Endothelial cell of umbilical vein (primary cell): Measurements from ENCODE around the gene AIG1. TPM values are rescaled to one million over a fixed set of nuclear protein-coding genes. Genes with fewer than 3 reads are reported as not detected.

Experiments used
- BruUV-seq: library from RNA; stranded (reverse); fragments of 400-500 nt; replicated peaks from 2 replicates; lab custom pipeline; 2021; lab: Mats Ljungman, UMichigan
- CTCF ChIA-PET: fragments of 300-600, 350-600 bp; sonication (Branson Sonifier 250); formaldehyde crosslinking; loops from one replicate; lab custom pipeline; 2021; ENCODE audit warnings: antibody characterized with exemption, inconsistent platforms; lab: Charles Lee
- POLR2A ChIA-PET: fragments of 300-600, 350-600 bp; sonication (Branson Sonifier 250); formaldehyde crosslinking; loops from one replicate; lab custom pipeline; 2021; ENCODE audit warnings: antibody characterized with exemption, inconsistent platforms; lab: Charles Lee
- DNase-seq: peaks from one replicate; pipeline ENCODE4 v3.0.0-alpha.2; 2011; ENCODE audit warnings: low read depth, low spot score
- FAIRE-seq: peaks from 2 replicates; lab custom pipeline; 2011; peaks lifted over from hg19 to GRCh38; lab: Jason Lieb, UNC
- H2AFZ ChIP-seq: 2 replicates; pipeline ENCODE4 v1.6.0; 2012; ENCODE audit warnings: low read depth, low read length, control low read depth, inconsistent platforms
- H3K27ac ChIP-seq: 2 replicates; pipeline ENCODE4 v1.5.1; 2011; ENCODE audit warnings: low read depth, mild to moderate bottlenecking, control low read depth, low read length, moderate library complexity; ENCODE audit not compliant: insufficient read depth
- H3K27me3 ChIP-seq, 2 experiments: 2 replicates each; pipeline versions ENCODE4 v1.6.0 to v1.6.1; 2011; ENCODE audit warnings: low read length in 2 of 2, mixed read lengths in 1 of 2; ENCODE audit not compliant: control insufficient read depth in 2 of 2, insufficient read depth in 2 of 2
- H3K36me3 ChIP-seq, 2 experiments: 2 replicates in 1 of 2; 3 replicates in 1 of 2; pipeline ENCODE4 v1.5.1; 2011; ENCODE audit warnings: low read length in 2 of 2, mild to moderate bottlenecking in 1 of 2, moderate library complexity in 1 of 2; ENCODE audit not compliant: control insufficient read depth in 2 of 2, insufficient read depth in 2 of 2; ENCODE audit errors: extremely low read depth in 1 of 2
- H3K4me1 ChIP-seq: 3 replicates; pipeline ENCODE4 v1.5.1; 2011; ENCODE audit warnings: mild to moderate bottlenecking, low read length; ENCODE audit not compliant: control insufficient read depth, insufficient read depth; ENCODE audit errors: extremely low read depth
- H3K4me2 ChIP-seq: 2 replicates; pipeline ENCODE4 v1.6.1; 2011; ENCODE audit warnings: low read length, control low read depth, mixed read lengths; ENCODE audit not compliant: insufficient read depth
- H3K4me3 ChIP-seq, 3 experiments: fragments of 200-600 bp in 1 of 3; sonication (generic), shearing (Covaris generic) in 1 of 3; replicated peaks in 1 of 3; 2 replicates each; pipeline ENCODE4 v1.5.1; 2011 to 2016; ENCODE audit warnings: control low read depth in 3 of 3, low read length in 3 of 3, mild to moderate bottlenecking in 2 of 3, inconsistent platforms in 1 of 3, low read depth in 1 of 3, moderate library complexity in 1 of 3; ENCODE audit not compliant: insufficient read depth in 1 of 3
- H3K79me2 ChIP-seq: 2 replicates; pipeline ENCODE4 v1.6.0; 2012; ENCODE audit warnings: low read length, inconsistent platforms; ENCODE audit not compliant: control insufficient read depth, insufficient read depth
- H3K9ac ChIP-seq: replicated peaks from 2 replicates; pipeline ENCODE3; 2011; ENCODE audit warnings: low read length, control low read depth; ENCODE audit not compliant: insufficient read depth; ENCODE audit errors: extremely low read depth
- H3K9me1 ChIP-seq: replicated peaks from 3 replicates; pipeline ENCODE4 v1.6.0; 2011; ENCODE audit warnings: mild to moderate bottlenecking, low read length; ENCODE audit not compliant: control insufficient read depth, insufficient read depth; ENCODE audit errors: extremely low read depth
- H3K9me3 ChIP-seq: replicated peaks from 2 replicates; pipeline ENCODE4 v1.5.1; 2012; ENCODE audit warnings: low read length, inconsistent platforms; ENCODE audit not compliant: control insufficient read depth, insufficient read depth
- H4K20me1 ChIP-seq: replicated peaks from 2 replicates; pipeline ENCODE3; 2011; ENCODE audit warnings: mild to moderate bottlenecking, low read length; ENCODE audit not compliant: control insufficient read depth, insufficient read depth; ENCODE audit errors: extremely low read depth
- CTCF ChIP-seq, 2 donors: IDR thresholded peaks; 1 replicate in 1 of 2; 2 replicates in 1 of 2; pipeline ENCODE4 v1.5.1; 2011; ENCODE audit warnings: low read length in 2 of 2, mild to moderate bottlenecking in 2 of 2, moderate library complexity in 2 of 2, control low read depth in 1 of 2, inconsistent platforms in 1 of 2, low read depth in 1 of 2; ENCODE audit not compliant: insufficient read depth in 1 of 2; ENCODE audit errors: extremely low read depth in 1 of 2
- EZH2 ChIP-seq: IDR thresholded peaks from 2 replicates; pipeline ENCODE4 v1.6.1; 2012; ENCODE audit warnings: borderline replicate concordance, low read depth, mild to moderate bottlenecking, moderate library complexity, low read length, inconsistent platforms; ENCODE audit not compliant: severe bottlenecking
- FOS ChIP-seq: IDR thresholded peaks from 2 replicates; pipeline ENCODE4 v1.6.1; 2011; ENCODE audit warnings: mild to moderate bottlenecking, low read length, moderate library complexity, borderline replicate concordance; ENCODE audit not compliant: insufficient read depth
- GATA2 ChIP-seq: IDR thresholded peaks from 2 replicates; pipeline ENCODE4 v1.7.0; 2011; ENCODE audit warnings: low read depth, mild to moderate bottlenecking, moderate library complexity, mixed read lengths, low read length; ENCODE audit not compliant: insufficient read length, insufficient read depth
- JUN ChIP-seq: IDR thresholded peaks from 2 replicates; pipeline ENCODE4 v1.6.1; 2011; ENCODE audit warnings: borderline replicate concordance, low read depth; ENCODE audit not compliant: insufficient read length, insufficient read depth
- MAX ChIP-seq: IDR thresholded peaks from 2 replicates; pipeline ENCODE4 v1.6.1; 2011; ENCODE audit not compliant: insufficient read depth, insufficient read length
- MYC ChIP-seq: IDR thresholded peaks from one replicate; pipeline ENCODE4 v1.6.1; 2011; ENCODE audit warnings: mild to moderate bottlenecking, low read depth, low read length
- POLR2A ChIP-seq: IDR thresholded peaks from 2 replicates; pipeline ENCODE4 v1.6.1; 2012; ENCODE audit warnings: low read depth, mild to moderate bottlenecking, control low read depth, low read length
- dilution Hi-C: fragments of 300-500 bp; cut with MboI; formaldehyde crosslinking; loops from one replicate; pipeline ENCODE4 v1.15.0; 2019; ENCODE audit warnings: low sequenced_read_pairs; ENCODE audit not compliant: extremely low pct_ligation_motif_present
- intact Hi-C: fragments of 100-400 bp; cut with micrococcal nuclease; formaldehyde crosslinking; loops from one replicate; pipeline ENCODE4 v1.10.0; 2022
- polyA plus RNA-seq, 4 experiments: library from polyadenylated mRNA; depleted of rRNA in 3 of 4; stranded (reverse) in 3 of 4; unstranded in 1 of 4; fragments of >200 nt; gene quantifications; 2 replicates each; pipeline versions ENCODE4 v1.2.1 to v1.2.3, GENCODE V29; 2011 to 2012; ENCODE audit warnings: missing spikeins in 1 of 4
- total RNA-seq: library from RNA; stranded (reverse); gene quantifications from 2 replicates; pipeline ENCODE4 v1.2.3, GENCODE V29; 2021

Gene AIG1
- total and polyA plus RNA-seq, 2 donors (not counting 3 experiments of a cell fraction or from before 2014, with no cell fraction given) = 17.7 to 22.7 TPM

GRCh38 chr6:143227675-143228074 is 167.0 kb downstream of the AIG1 start:
- intact Hi-C loops (no loop called here), dilution Hi-C loops (no loop called here)
- Histone ChIP-seq H3K4me3 (no peak overlapping the region), H4K20me1 (no peaks in the 10 kb centered on the region), H3K4me2 (no peak overlapping the region), H3K27ac (no peak overlapping the region), H3K9me3 (no peaks in the 10 kb centered on the region), H3K27me3 (no peaks in the 10 kb centered on the region), H3K9ac (no peak overlapping the region), H3K79me2 (no peaks in the 10 kb centered on the region), H3K36me3 (no peaks in the 10 kb centered on the region), H3K9me1 (no peaks in the 10 kb centered on the region), H2AFZ (no peak overlapping the region), H3K4me1 (peaks cover 10% of the 10 kb centered on the region)
- DNase-seq = no peak
- CTCF ChIA-PET = interaction anchor here (0.7 to 1.5 kb wide), 2 partner anchors 110 to 198 kb away, joined by 3 read pairs; no protein-coding TSS in a partner anchor
- BruUV-seq = no TSS peak
- no peak for TF ChIP-seq GATA2
- no peak for TF ChIP-seq EZH2
- TF ChIP-seq POLR2A = no peak
- no peak for TF ChIP-seq MYC
- no peak for TF ChIP-seq FOS
- TF ChIP-seq JUN = no peak
- TF ChIP-seq MAX = no peak
- no peak for TF ChIP-seq CTCF (IDR thresholded peaks at IDR 0.05; ENCODE audit: extremely low read depth in 1 of 2, insufficient read depth in 1 of 2, low read depth in 1 of 2, low read length in 2 of 2)
- no peak for FAIRE-seq
- POLR2A ChIA-PET = interaction anchor here (0.6 kb wide), 1 partner anchor 87 kb away, joined by 4 read pairs; no protein-coding TSS in a partner anchor
